Measurements from ENCODE around the gene GNG7.

DNA sequence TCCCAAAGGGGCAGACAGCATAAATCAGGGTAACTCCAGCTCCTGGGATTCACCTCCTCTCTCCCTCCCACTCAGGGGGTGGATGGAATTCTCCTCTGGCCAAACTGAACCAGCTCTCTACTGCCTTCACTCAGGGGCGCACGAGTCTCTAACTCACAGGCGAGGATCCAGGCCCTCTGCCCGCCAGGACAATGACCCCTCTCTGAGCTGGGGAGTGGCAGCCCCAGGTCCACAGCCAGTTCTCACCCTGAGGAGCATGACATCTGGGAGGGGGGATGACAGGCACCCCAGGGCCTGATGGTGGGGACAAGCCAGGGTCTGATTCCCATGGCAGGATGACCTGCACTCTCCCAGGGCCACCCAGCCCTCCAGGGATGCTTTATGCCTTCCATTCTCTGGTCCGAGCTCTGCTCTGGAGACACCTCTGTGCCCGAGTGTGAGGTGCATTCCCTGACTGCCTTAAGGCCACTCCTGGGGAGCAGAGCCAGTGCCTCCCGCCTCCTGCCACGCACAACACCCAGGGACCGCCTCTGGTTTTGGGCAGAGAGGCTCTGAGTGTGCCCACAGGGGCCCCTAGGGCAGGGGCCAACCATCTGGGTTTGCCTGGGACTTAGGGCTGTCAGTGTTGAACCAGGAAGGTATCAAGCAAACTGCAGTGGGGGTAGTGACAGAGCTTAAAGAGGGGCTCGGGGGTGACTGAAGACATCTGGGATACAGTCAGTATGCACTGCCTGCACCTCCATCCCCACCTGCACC, 66.2 kb downstream of the GNG7 start:
- no peak for TF ChIP-seq CTCF (IDR thresholded peaks at IDR 0.05; ENCODE audit: low read depth, low read length)
- TF ChIP-seq EZH2phosphoT487 (IDR thresholded peaks at IDR 0.05; ENCODE audit: low read depth): no peak
